CD4-positive, alpha-beta T cell treated with Interleukin-21 for 1 hour (primary cell): ENCODE measurements around the gene COPZ2.
"Not testable (repeated sequence)": the region's sequence is repeated elsewhere in the genome, so short reads cannot be mapped to it uniquely, and the experiment has no call there.

ENCODE experiments used
- DNase-seq: peaks from one replicate; pipeline ENCODE4 v3.0.0-alpha.2; 2020

COPZ2 gene

GRCh38 chr17:48037036-48037837 lies at the start of gene COPZ2:
TSS of gene COPZ2 (minus strand) at chr17:48037797. CDS start at chr17:48037777, 20 bp downstream.
- peak; percentile 69 for DNase-seq

GRCh38 chr17:48084932-48085331 lies 47.3 kb upstream of the COPZ2 start:
- no peak for DNase-seq

- no peak for DNase-seq
Measured at GRCh38 chr17:48081858-48082257, 44.3 kb upstream of the COPZ2 start.

GRCh38 chr17:48077152-48077551 lies 39.6 kb upstream of the COPZ2 start:
- not testable (repeated sequence) for DNase-seq

- peak; percentile 81 for DNase-seq
Measured at GRCh38 chr17:48074322-48075081, 36.9 kb upstream of the COPZ2 start.

GRCh38 chr17:48073566-48074094 lies 36.0 kb upstream of the COPZ2 start:
- not testable (repeated sequence) for DNase-seq

GRCh38 chr17:48072811-48073210 lies 35.2 kb upstream of the COPZ2 start:
- not testable (repeated sequence) for DNase-seq

- DNase-seq, result no peak
Measured at GRCh38 chr17:48071654-48072053, 34.1 kb upstream of the COPZ2 start.

- DNase-seq, result no peak
Measured at GRCh38 chr17:48070195-48070594, 32.6 kb upstream of the COPZ2 start.

- no peak for DNase-seq
Measured at GRCh38 chr17:48068491-48068961, 30.9 kb upstream of the COPZ2 start.

GRCh38 chr17:48067808-48068207 lies 30.2 kb upstream of the COPZ2 start:
- not testable (repeated sequence) for DNase-seq

GRCh38 chr17:48067245-48067644 lies 29.6 kb upstream of the COPZ2 start:
- no peak for DNase-seq

GRCh38 chr17:48066656-48067055 lies 29.1 kb upstream of the COPZ2 start:
- DNase-seq, result no peak

GRCh38 chr17:48066192-48066591 lies 28.6 kb upstream of the COPZ2 start:
- no peak for DNase-seq

- DNase-seq, result no peak
Measured at GRCh38 chr17:48064638-48065037, 27.0 kb upstream of the COPZ2 start.

GRCh38 chr17:48062273-48062672 lies 24.7 kb upstream of the COPZ2 start:
- no peak for DNase-seq

GRCh38 chr17:48060249-48060648 lies 22.7 kb upstream of the COPZ2 start:
- no peak for DNase-seq

GRCh38 chr17:48059125-48059668 lies 21.6 kb upstream of the COPZ2 start:
- no peak for DNase-seq

- no peak for DNase-seq
Measured at GRCh38 chr17:48058393-48059124, 21.0 kb upstream of the COPZ2 start.

- no peak for DNase-seq
Measured at GRCh38 chr17:48057626-48058025, 20.0 kb upstream of the COPZ2 start.

- no peak for DNase-seq
Measured at GRCh38 chr17:48056879-48057278, 19.3 kb upstream of the COPZ2 start.

- no peak for DNase-seq
Measured at GRCh38 chr17:48056246-48056745, 18.7 kb upstream of the COPZ2 start.
